Caco-2 (cell line): ENCODE measurements around the gene ANO1. TPM values are rescaled to one million over a fixed set of nuclear protein-coding genes. Genes with fewer than 3 reads are reported as not detected.

Experiments
- BruUV-seq: library from RNA; stranded (reverse); fragments of 400-500 nt; replicated peaks from 2 replicates; lab custom pipeline; 2021; lab: Mats Ljungman, UMichigan
- CTCF ChIA-PET: fragments of 300-600 bp; sonication (Branson Sonifier 250); formaldehyde crosslinking; loops from one replicate; lab custom pipeline; 2022; ENCODE audit warnings: antibody characterized with exemption; lab: Charles Lee
- POLR2A ChIA-PET: fragments of 300-600 bp; sonication (Branson Sonifier 250); formaldehyde crosslinking; loops from one replicate; lab custom pipeline; 2022; ENCODE audit warnings: antibody characterized with exemption; lab: Charles Lee
- DNase-seq, 2 experiments: peaks; one replicate each; pipeline versions ENCODE4 v3.0.0 to v3.0.0-alpha.2; 2020 to 2022
- H3K27me3 ChIP-seq: replicated peaks from 2 replicates; pipeline ENCODE4 v1.6.0; 2011; ENCODE audit warnings: low read length; ENCODE audit not compliant: control insufficient read depth, insufficient read depth
- H3K36me3 ChIP-seq: 2 replicates; pipeline ENCODE4 v1.5.1; 2011; ENCODE audit warnings: low read length; ENCODE audit not compliant: control insufficient read depth, insufficient read depth
- H3K4me1 ChIP-seq: fragments of 250-450 bp; sonication (Bioruptor Pico); 2 replicates; pipeline ENCODE4 v1.5.1; 2020; ENCODE audit warnings: mild to moderate bottlenecking
- H3K4me3 ChIP-seq: 2 replicates; pipeline ENCODE4 v1.5.1; 2011; ENCODE audit warnings: low read depth, mild to moderate bottlenecking, control low read depth, low read length
- H3K9me3 ChIP-seq: fragments of 250-450 bp; sonication (Bioruptor Pico); 2 replicates; pipeline ENCODE4 v1.5.1; 2020; ENCODE audit warnings: mild to moderate bottlenecking, moderate library complexity
- H3K27ac Mint-ChIP-seq: one replicate; pipeline ENCODE4 v1.8.0; 2022; ENCODE audit warnings: mixed read lengths; ENCODE audit not compliant: unreplicated experiment
- H3K27me3 Mint-ChIP-seq: one replicate; pipeline ENCODE4 v1.8.0; 2022; ENCODE audit warnings: mixed read lengths; ENCODE audit not compliant: insufficient read depth, unreplicated experiment
- H3K36me3 Mint-ChIP-seq: one replicate; pipeline ENCODE4 v1.8.0; 2022; ENCODE audit warnings: mild to moderate bottlenecking, mixed read lengths; ENCODE audit not compliant: insufficient read depth, unreplicated experiment
- H3K4me1 Mint-ChIP-seq: one replicate; pipeline ENCODE4 v1.8.0; 2022; ENCODE audit warnings: low read depth, mixed read lengths; ENCODE audit not compliant: unreplicated experiment
- H3K4me3 Mint-ChIP-seq: one replicate; pipeline ENCODE4 v1.8.0; 2022; ENCODE audit warnings: mild to moderate bottlenecking, moderate library complexity, mixed read lengths; ENCODE audit not compliant: unreplicated experiment
- H3K9me3 Mint-ChIP-seq: one replicate; pipeline ENCODE4 v1.8.0; 2022; ENCODE audit warnings: mixed read lengths; ENCODE audit not compliant: unreplicated experiment
- intact Hi-C: fragments of 100-400 bp; cut with micrococcal nuclease; formaldehyde crosslinking; loops from one replicate; pipeline ENCODE4 v1.10.0; 2022; ENCODE audit not compliant: unreplicated experiment
- total RNA-seq: library from RNA; stranded (reverse); gene quantifications from 2 replicates; pipeline ENCODE4 v1.2.3, GENCODE V29; 2022
- TF ChIP-seq, protein P1 (sequence below), 2 experiments: fragments of 200-600 bp in 1 of 2; IDR thresholded peaks; 1 replicate in 1 of 2; 2 replicates in 1 of 2; pipeline versions ENCODE4 v1.5.1 to v1.8.0; 2011 to 2022; ENCODE audit warnings: antibody characterized with exemption in 1 of 2, control low read depth in 1 of 2, inconsistent platforms in 1 of 2, low read depth in 1 of 2, low read length in 1 of 2, mild to moderate bottlenecking in 1 of 2, moderate library complexity in 1 of 2; ENCODE audit not compliant: insufficient read depth in 1 of 2, severe bottlenecking in 1 of 2, unreplicated experiment in 1 of 2

Gene ANO1
- total RNA-seq, 1 experiment from 2014 or later: 8.4 TPM

GRCh38 chr11:70220136-70220535 is 142.0 kb downstream of the ANO1 start:
- CTCF ChIA-PET: interaction anchor here (0.6 to 0.8 kb wide), 2 partner anchors 9 to 1668 kb away, joined by 3 to 4 read pairs; no protein-coding TSS in a partner anchor
- peaks cover 4% of the 10 kb centered on the region; the same call in 1 of the 2 replicates for H3K9me3 ChIP-seq
- peaks cover 16% of the 10 kb centered on the region for H3K4me1 ChIP-seq
- H3K27ac Mint-ChIP-seq: no peak overlapping the region
- intact Hi-C loops: no loop called here
- no peaks in the 10 kb centered on the region for H3K27me3 Mint-ChIP-seq
- H3K36me3 ChIP-seq: no peaks in the 10 kb centered on the region
- TF ChIP-seq, protein P1, sequence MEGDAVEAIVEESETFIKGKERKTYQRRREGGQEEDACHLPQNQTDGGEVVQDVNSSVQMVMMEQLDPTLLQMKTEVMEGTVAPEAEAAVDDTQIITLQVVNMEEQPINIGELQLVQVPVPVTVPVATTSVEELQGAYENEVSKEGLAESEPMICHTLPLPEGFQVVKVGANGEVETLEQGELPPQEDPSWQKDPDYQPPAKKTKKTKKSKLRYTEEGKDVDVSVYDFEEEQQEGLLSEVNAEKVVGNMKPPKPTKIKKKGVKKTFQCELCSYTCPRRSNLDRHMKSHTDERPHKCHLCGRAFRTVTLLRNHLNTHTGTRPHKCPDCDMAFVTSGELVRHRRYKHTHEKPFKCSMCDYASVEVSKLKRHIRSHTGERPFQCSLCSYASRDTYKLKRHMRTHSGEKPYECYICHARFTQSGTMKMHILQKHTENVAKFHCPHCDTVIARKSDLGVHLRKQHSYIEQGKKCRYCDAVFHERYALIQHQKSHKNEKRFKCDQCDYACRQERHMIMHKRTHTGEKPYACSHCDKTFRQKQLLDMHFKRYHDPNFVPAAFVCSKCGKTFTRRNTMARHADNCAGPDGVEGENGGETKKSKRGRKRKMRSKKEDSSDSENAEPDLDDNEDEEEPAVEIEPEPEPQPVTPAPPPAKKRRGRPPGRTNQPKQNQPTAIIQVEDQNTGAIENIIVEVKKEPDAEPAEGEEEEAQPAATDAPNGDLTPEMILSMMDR (IDR thresholded peaks at IDR 0.05; ENCODE audit: insufficient read depth in 1 of 2, low read depth in 1 of 2, low read length in 1 of 2, severe bottlenecking in 1 of 2, unreplicated experiment in 1 of 2): no peak
- POLR2A ChIA-PET: interaction anchor here (0.5 to 0.6 kb wide), 2 partner anchors 10 to 24 kb away, joined by 3 to 4 read pairs; no protein-coding TSS in a partner anchor
- H3K36me3 Mint-ChIP-seq: no peaks in the 10 kb centered on the region
- no TSS peak for BruUV-seq
- no peaks in the 10 kb centered on the region for H3K9me3 Mint-ChIP-seq
- peaks cover 23% of the 10 kb centered on the region for H3K4me1 Mint-ChIP-seq
- no peak for DNase-seq
- H3K4me3 ChIP-seq: no peak overlapping the region
- H3K27me3 ChIP-seq: no peaks in the 10 kb centered on the region
- no peak overlapping the region for H3K4me3 Mint-ChIP-seq

DNA sequence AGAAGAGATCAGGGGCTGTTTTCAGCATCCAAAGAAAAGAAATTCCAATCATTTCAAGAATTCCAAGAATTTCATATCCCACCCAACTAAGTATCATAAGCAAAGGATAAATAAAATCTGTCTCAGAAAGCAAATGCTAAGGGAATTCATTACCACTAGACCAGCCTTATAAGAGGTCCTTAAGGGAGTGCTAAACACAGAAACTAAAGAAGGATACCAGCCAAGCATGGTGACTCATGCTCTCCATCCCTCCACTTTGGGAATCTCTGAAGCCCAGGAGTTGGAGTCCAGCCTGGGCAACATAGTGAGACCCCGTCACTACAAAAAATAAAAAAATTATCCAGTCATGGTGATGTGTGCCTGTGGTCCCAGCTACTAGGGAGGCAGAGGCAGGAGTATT is 142.8 kb downstream of the ANO1 start:
- peaks cover 23% of the 10 kb centered on the region for H3K4me1 Mint-ChIP-seq
- TF ChIP-seq, protein P1 (IDR thresholded peaks at IDR 0.05; ENCODE audit: insufficient read depth in 1 of 2, low read depth in 1 of 2, low read length in 1 of 2, severe bottlenecking in 1 of 2, unreplicated experiment in 1 of 2): no peak
- H3K4me3 Mint-ChIP-seq: no peak overlapping the region
- H3K36me3 Mint-ChIP-seq: no peaks in the 10 kb centered on the region
- no peaks in the 10 kb centered on the region for H3K27me3 Mint-ChIP-seq
- CTCF ChIA-PET: interaction anchor here (0.6 kb wide), 1 partner anchor 25 kb away, joined by 5 read pairs; no protein-coding TSS in a partner anchor
- Histone ChIP-seq H3K27me3 (no peaks in the 10 kb centered on the region), H3K4me1 (peaks cover 21% of the 10 kb centered on the region), H3K4me3 (no peak overlapping the region), H3K9me3 (peaks cover 4% of the 10 kb centered on the region; the same call in 1 of the 2 replicates), H3K36me3 (no peaks in the 10 kb centered on the region)
- POLR2A ChIA-PET: no interaction called here
- DNase-seq: no peak
- no peaks in the 10 kb centered on the region for H3K9me3 Mint-ChIP-seq
- no TSS peak for BruUV-seq
- intact Hi-C loops: no loop called here
- H3K27ac Mint-ChIP-seq: no peak overlapping the region

DNA sequence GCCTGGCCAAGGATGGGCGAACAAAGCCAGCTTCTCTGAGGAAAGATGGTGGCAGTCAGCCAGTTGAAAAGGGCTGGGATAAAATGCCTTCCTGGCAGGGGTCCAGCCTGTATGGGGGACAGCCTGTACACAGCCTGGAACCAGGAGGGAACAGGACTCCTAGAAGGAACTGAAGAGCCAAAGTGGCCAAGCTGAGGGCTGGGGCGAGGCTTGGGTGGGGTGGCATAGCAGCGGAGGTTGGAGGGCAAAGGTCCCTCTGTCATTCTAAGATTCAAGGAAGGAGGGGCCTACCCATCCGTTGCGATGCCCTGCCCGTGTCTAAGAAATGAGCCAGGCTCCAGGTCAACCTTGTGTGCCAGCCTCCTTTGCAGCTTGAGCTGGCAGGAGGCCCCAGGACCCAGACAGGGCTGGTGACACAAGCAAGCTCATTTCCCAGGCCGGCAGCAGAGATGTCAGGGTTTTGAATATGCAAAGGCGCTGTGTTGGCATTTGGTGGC is 147.6 kb downstream of the ANO1 start:
- ChIA-PET CTCF (no interaction called here), POLR2A (no interaction called here)
- TF ChIP-seq, protein P1 (IDR thresholded peaks at IDR 0.05; ENCODE audit: insufficient read depth in 1 of 2, low read depth in 1 of 2, low read length in 1 of 2, severe bottlenecking in 1 of 2, unreplicated experiment in 1 of 2): no peak
- Histone ChIP-seq H3K4me1 (peaks cover 22% of the 10 kb centered on the region), H3K36me3 (no peaks in the 10 kb centered on the region), H3K9me3 (peaks cover 4% of the 10 kb centered on the region; the same call in 1 of the 2 replicates), H3K4me3 (no peak overlapping the region), H3K27me3 (no peaks in the 10 kb centered on the region)
- H3K27ac Mint-ChIP-seq: no peak overlapping the region
- H3K9me3 Mint-ChIP-seq: no peaks in the 10 kb centered on the region
- BruUV-seq: no TSS peak
- H3K4me1 Mint-ChIP-seq: peaks cover 6% of the 10 kb centered on the region
- no peaks in the 10 kb centered on the region for H3K36me3 Mint-ChIP-seq
- H3K4me3 Mint-ChIP-seq: no peak overlapping the region
- intact Hi-C loops: loop anchor here (5.0 kb wide), 1 partner anchor 47 kb away; the partner anchor contains the start of gene PPFIA1
- H3K27me3 Mint-ChIP-seq: no peaks in the 10 kb centered on the region
- DNase-seq: no peak
